GM12891 (cell line): ENCODE measurements around the gene KRR1. TPM values are rescaled to one million over a fixed set of nuclear protein-coding genes. Genes with fewer than 3 reads are reported as not detected.
A peak's percentile ranks its signal among the peaks of the same experiment; 100 is the strongest.

Experiments
- DNase-seq: peaks from one replicate; pipeline ENCODE4 v3.0.0; 2011; ENCODE audit warnings: low spot score; ENCODE audit not compliant: insufficient read length
- FAIRE-seq: peaks from 2 replicates; lab custom pipeline; 2011; peaks lifted over from hg19 to GRCh38; lab: Jason Lieb, UNC
- PAX5 ChIP-seq: IDR thresholded peaks from 2 replicates; pipeline ENCODE4 v1.6.1; 2011; ENCODE audit warnings: low read length, moderate library complexity, mild to moderate bottlenecking; ENCODE audit not compliant: insufficient read depth, severe bottlenecking
- POLR2A ChIP-seq: IDR thresholded peaks from 2 replicates; pipeline ENCODE4 v1.6.1; 2011; ENCODE audit warnings: low read depth, low read length, control low read depth
- POLR2AphosphoS5 ChIP-seq: IDR thresholded peaks from 2 replicates; pipeline ENCODE4 v1.6.1; 2011; ENCODE audit warnings: low read depth, low read length, control low read depth
- POU2F2 ChIP-seq: IDR thresholded peaks from 2 replicates; pipeline ENCODE4 v1.6.1; 2011; ENCODE audit warnings: low read depth, mild to moderate bottlenecking, control low read depth, low read length, moderate library complexity
- SPI1 ChIP-seq: IDR thresholded peaks from 2 replicates; pipeline ENCODE4 v1.6.1; 2011; ENCODE audit warnings: low read depth, low read length, control low read depth
- TAF1 ChIP-seq: IDR thresholded peaks from 2 replicates; pipeline ENCODE4 v1.6.1; 2011; ENCODE audit warnings: low read depth, low read length, control low read depth
- polyA plus RNA-seq: library from polyadenylated mRNA; unstranded; fragments of >200 nt; gene quantifications from one replicate; pipeline ENCODE4 v1.2.1, GENCODE V29; 2012; ENCODE audit warnings: low read depth, missing spikeins, inconsistent platforms; ENCODE audit not compliant: missing spikeins

Gene KRR1
- polyA plus RNA-seq = 52.1 TPM

DNA sequence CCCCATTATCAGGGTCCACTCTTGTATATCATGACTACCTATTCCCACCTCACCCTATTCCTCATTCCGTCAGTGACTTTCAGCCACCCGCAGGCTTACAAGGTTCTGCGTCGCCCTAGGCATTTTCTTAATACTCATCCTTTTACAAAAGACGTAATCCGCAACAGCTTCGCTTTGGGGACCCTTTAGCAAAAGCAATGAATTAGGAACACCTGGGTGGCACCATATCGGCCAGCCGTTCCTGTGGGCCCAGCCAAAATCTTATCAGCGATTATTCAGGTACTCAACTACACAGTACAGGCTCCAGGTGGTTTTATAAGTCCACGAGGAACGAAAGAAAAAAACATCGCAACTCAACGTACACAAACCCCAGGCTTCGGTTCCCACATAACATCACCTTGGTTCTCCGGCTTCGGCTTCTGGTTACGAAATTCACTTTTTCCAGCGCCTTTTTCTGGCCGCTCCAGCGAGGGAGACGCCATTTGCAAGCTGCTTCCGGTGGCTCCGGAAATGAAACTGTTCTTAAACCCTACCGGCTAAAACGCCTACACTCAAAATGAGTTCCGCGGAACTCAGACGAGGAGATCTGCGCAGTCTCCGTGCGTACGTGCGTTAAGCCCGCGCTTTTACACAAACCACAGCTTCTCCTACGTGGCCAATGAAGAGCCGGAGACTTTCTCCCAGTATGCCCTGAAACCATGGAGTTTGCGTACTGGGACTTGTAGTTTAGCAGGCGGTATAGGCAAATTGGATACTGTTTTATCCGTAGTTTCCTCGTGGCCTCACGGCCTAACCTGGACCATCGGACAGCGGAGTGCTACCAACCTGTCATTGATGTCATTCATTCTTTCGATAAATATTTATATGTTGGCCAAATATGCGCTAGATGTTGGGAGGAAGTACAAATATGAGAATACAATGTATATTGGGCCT lies at the start of gene KRR1:
KRR1 (minus strand) TSS at position 494 of the 933 bp plus-strand sequence; CDS start at position 482, 12 bp downstream.
- TF ChIP-seq POLR2A = peak; percentile 78
- TF ChIP-seq TAF1 = peak; percentile 97
- TF ChIP-seq PAX5 = peak; percentile 15
- peak; percentile 91 for TF ChIP-seq POLR2AphosphoS5
- TF ChIP-seq POU2F2 = peak; percentile 88; the same call in 1 of the 2 replicates
- TF ChIP-seq SPI1 = no peak
- FAIRE-seq = peak; percentile 99
- no peak for DNase-seq

DNA sequence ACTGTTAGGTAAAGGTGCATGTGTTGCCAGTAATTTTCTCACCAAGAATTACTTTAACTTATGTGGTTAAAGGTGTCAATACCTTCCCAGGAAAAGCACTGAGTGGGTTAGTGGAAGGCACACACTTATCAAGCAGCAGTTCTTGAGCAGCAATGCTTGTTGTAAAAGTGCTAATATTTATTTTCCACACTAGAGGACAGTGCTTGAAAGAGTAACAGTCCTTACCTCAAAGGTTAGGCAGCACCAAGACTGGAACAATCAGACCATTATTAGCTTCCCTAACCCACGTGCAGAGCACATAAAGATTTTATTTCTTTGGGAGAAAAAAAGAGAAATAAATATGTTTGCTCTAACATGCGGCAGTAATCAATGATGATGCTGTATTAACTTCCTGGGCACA lies 48.8 kb upstream of the KRR1 start:
- DNase-seq (no peak), FAIRE-seq (no peak)
- TF ChIP-seq POU2F2 (no peak), PAX5 (no peak), POLR2AphosphoS5 (no peak), SPI1 (no peak), TAF1 (no peak), POLR2A (no peak)

DNA sequence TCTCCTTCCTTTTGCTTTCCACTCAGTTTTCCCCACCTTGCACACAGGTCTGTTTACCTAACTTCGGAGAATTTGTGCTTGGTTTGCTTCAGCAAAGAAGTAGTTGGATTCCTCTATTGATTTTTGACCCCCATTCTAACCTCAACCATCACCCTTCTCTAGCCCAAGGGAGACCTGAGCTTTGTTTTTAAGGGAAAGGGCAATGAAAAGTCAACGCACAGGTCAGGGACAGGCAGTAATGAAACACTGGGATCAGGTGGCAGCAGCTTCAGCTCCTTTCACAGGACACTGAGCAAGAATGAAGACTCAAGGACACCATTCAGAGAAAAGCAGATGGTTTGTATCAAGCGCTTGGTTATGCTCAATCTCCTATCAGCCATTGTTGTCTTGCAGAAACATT lies 46.9 kb upstream of the KRR1 start:
- FAIRE-seq = no peak
- TF ChIP-seq POLR2AphosphoS5 = no peak
- no peak for TF ChIP-seq TAF1
- TF ChIP-seq POU2F2 = no peak
- TF ChIP-seq SPI1 = no peak
- TF ChIP-seq PAX5 = no peak
- TF ChIP-seq POLR2A = no peak
- no peak for DNase-seq

DNA sequence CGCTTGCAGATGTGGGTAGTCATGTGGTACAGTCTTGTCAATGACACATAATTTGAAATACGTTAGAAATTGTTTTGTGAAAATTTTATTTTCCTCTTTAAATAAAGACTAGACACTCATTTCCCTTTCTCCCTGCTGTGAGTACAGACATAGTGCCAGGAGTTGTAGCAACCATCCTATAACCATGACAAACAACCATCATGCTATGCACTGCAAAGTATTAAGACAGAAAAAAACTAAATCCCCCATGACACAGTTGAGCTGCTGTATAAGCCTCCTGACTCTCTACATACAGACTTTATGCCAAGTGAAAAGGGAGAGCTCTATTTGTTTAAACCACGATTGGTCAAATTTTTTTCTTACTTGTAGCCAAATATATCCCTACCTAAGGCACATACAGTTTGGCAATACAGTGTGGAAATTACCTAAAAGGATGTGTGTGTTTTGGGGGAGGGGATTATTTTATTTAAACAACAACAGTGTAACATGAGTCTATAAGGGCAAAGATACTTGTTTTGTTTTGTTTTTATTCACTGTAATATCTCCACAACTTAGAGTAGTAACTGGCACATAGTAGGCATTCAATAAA lies 45.0 kb upstream of the KRR1 start:
- TF ChIP-seq POU2F2 (no peak), SPI1 (no peak), POLR2AphosphoS5 (no peak), PAX5 (no peak), POLR2A (no peak), TAF1 (no peak)
- FAIRE-seq (peak; percentile 57), DNase-seq (no peak)

DNA sequence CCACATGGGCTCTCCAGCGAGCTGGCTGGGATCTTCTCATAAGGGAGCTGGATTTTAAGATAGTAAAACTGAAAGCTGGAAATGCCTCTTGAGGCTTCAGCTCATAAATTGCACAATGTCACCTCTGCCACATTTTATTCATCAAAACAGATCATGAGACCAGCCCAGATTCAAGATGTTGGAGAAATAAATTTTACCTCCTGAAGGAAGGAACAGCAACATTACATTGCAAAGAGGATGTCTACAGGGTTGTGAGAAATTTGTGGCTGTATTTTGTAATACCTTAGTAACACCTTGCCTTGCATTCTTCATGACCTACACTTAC lies 43.1 kb upstream of the KRR1 start:
- no peak for TF ChIP-seq TAF1
- no peak for TF ChIP-seq PAX5
- no peak for TF ChIP-seq SPI1
- no peak for TF ChIP-seq POLR2AphosphoS5
- TF ChIP-seq POLR2A = no peak
- no peak for TF ChIP-seq POU2F2
- FAIRE-seq = no peak
- DNase-seq = no peak

DNA sequence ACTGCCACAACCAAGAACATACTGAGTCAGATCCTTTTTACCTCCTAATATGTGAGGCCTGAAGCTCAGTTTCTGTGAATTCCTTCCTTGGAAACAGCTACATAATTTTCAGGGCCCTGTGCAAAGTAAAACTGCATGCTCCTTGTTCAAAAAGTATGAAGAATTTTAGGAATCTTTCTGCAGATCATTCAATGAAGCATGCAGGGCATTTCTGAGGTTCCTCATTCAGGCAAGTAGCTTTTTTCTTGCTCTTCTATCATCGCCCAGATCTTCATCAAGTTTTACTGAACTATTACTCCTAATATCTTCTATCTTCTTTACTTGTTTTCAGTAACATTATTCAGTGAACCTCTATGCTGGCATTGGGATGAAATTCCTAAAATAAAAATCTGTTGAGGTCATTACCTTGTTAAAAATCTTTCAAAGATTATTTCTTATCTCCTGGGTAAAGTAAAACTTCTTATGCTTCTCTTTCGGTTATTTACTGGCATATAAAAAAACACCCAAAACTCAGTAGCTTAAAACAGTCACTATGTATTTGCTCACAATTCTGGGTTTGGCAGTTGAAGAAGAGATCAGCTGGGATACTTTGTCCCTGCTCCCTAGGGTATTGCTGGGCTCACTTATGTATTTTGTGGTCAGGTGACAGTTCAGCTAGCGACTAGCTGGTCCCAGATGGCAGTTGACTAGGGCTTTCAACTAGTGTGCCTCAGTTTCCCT lies 42.6 kb upstream of the KRR1 start:
- no peak for DNase-seq
- FAIRE-seq = no peak
- TF ChIP-seq POLR2A (no peak), SPI1 (no peak), POU2F2 (no peak), PAX5 (no peak)

DNA sequence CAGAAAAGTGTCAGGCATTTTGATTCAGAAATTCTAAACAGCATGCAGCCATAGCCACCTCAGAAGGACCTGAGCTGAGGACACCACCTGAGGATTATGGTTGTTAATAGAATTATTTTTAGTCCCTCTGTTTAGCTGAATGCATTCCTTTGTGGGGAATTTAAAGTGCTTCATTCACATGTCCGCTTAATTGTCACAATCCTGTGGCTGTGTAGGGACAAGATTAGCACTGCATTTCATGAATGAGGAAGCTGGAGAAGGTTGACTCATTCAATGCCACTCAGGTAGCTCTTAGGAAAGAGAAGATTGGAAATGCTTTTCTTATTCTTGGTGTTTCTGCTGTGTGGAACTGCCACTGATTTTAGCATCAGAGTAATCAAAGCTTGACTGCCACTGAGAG lies 42.0 kb upstream of the KRR1 start:
- no peak for TF ChIP-seq POLR2A
- no peak for TF ChIP-seq TAF1
- no peak for TF ChIP-seq SPI1
- no peak for TF ChIP-seq POU2F2
- no peak for TF ChIP-seq POLR2AphosphoS5
- TF ChIP-seq PAX5 = no peak
- FAIRE-seq = no peak
- DNase-seq = no peak

DNA sequence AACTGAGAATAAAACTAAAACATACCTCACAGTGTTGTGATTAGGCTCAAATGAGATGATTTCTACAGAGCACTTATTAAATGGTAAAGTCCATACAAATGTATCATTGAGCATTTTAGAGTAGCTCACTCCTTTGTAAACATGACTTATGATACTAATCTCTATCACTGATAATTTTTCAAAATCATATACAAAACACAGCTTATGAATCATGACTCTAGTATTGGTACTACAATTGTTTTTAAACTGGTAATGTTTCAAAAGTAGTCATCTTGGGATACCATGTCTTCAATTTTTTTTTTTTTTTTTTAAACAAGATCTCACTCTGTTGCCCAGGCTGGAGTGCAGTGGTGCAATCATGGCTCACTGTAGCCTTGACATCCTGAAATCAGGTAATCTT lies 40.1 kb upstream of the KRR1 start:
- no peak for FAIRE-seq
- DNase-seq = no peak
- TF ChIP-seq TAF1 (no peak), POLR2AphosphoS5 (no peak), PAX5 (no peak), POLR2A (no peak), POU2F2 (no peak), SPI1 (no peak)

DNA sequence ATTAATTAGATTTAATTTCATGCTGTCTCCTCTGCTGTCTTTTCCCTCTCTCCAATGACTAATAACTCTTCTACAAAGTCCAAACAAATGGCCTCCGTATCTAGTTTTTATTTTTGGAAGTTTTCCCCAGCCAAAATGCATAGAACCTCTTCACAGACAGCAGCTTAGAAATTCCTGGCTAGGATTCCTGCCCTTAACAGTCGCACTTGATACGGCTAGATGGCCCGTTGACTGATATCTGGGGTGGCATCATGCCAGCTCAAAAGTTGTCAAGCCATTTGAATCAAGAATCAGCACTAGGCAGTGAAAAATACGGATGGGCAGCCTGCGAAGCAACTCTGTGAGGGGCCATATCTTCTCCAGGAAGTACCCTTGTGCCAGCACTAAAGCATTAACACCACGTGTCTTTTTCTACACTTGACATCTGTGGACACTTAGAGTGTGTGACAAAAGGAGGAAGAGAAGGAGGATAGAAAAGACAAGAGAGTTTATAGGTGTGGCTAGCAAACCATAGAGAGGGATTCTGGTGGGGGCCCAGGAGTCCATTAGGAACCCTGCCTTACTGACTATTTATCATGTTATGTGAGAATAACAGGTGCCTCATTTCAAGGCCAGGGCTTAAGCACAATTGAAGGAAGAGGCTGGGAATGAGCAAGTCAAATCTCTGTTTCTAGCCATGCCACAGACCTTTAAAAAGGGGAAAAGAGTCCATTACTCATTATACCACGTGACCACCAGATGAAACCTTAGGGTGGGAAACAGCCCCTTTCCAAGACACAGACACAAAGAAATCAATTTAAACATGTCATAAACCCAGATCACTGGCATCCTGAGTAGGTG lies 39.2 kb upstream of the KRR1 start:
- DNase-seq (no peak), FAIRE-seq (no peak)
- TF ChIP-seq PAX5 (no peak), POU2F2 (no peak), SPI1 (no peak), TAF1 (no peak), POLR2A (no peak), POLR2AphosphoS5 (no peak)
